Thoracic aorta (tissue), 2 donors: ENCODE measurements around the gene GNA12. TPM values are rescaled to one million over a fixed set of nuclear protein-coding genes. Genes with fewer than 3 reads are reported as not detected.

ENCODE experiments used
- ATAC-seq: fragments of 150-250 bp; one replicate; pipeline ENCODE4 v1.8.0; 2017; ENCODE audit warnings: low read depth; ENCODE audit not compliant: insufficient number of reproducible peaks, low FRiP score
- DNase-seq: peaks from one replicate; pipeline ENCODE4 v3.0.0-alpha.2; 2020; ENCODE audit warnings: low spot score
- H3K27ac ChIP-seq, 2 donors: fragments of 200-600 bp; sonication (generic); 1 replicate in 1 of 2; 2 replicates in 1 of 2; pipeline ENCODE4 v1.5.1; 2016; ENCODE audit warnings: mild to moderate bottlenecking in 2 of 2, moderate library complexity in 2 of 2
- H3K27me3 ChIP-seq: fragments of 200-600 bp; sonication (generic); replicated peaks from 2 replicates; pipeline ENCODE4 v1.6.0; 2016; ENCODE audit warnings: mild to moderate bottlenecking; ENCODE audit not compliant: insufficient read depth
- H3K36me3 ChIP-seq: fragments of 200-600 bp; sonication (generic); one replicate; pipeline ENCODE4 v1.5.1; 2016
- H3K4me1 ChIP-seq, 2 donors: fragments of 200-600 bp; sonication (generic); 1 replicate in 1 of 2; 2 replicates in 1 of 2; pipeline versions ENCODE4 v1.5.1 to v1.6.0; 2016; ENCODE audit warnings: low read depth in 2 of 2, mild to moderate bottlenecking in 1 of 2; ENCODE audit not compliant: control insufficient read depth in 1 of 2
- H3K4me3 ChIP-seq: fragments of 200-600 bp; sonication (generic); 2 replicates; pipeline ENCODE4 v1.5.1; 2016; ENCODE audit warnings: mild to moderate bottlenecking
- H3K9me3 ChIP-seq: fragments of 200-600 bp; sonication (generic); 2 replicates; pipeline ENCODE4 v1.5.1; 2016
- CTCF ChIP-seq: fragments of 200-600 bp; sonication (generic); IDR thresholded peaks from one replicate; pipeline ENCODE4 v1.5.1; 2019; ENCODE audit warnings: antibody characterized with exemption
- total RNA-seq, 2 donors: library from RNA; depleted of rRNA; stranded (reverse); fragments of >200 nt; gene quantifications; one replicate each; pipeline versions ENCODE4 v1.1.0 to v1.2.3, GENCODE V29; 2016

GNA12 gene
- total RNA-seq, 2 donors from 2014 or later: 27.6 to 48.8 TPM

- H3K4me1 ChIP-seq: peaks cover 7 to 14% of the 10 kb centered on the region in 2 donors
- no peaks in the 10 kb centered on the region for H3K27me3 ChIP-seq
- peak overlapping the region; percentile 52 for H3K4me3 ChIP-seq
- no peak for TF ChIP-seq CTCF
- peak overlapping the region in 1 of 2 donors; percentile 19 for H3K27ac ChIP-seq
- no peak for DNase-seq
- H3K36me3 ChIP-seq: peaks cover 3% of the 10 kb centered on the region
- no peaks in the 10 kb centered on the region for H3K9me3 ChIP-seq
- no peak for ATAC-seq
These were observed 127.2 kb downstream of the GNA12 start for GRCh38 chr7:2716906-2717292.

GRCh38 chr7:2716488-2716887, 127.6 kb downstream of the GNA12 start:
- DNase-seq (no peak), ATAC-seq (no peak)
- Histone ChIP-seq H3K27ac (no peak overlapping the region), H3K4me1 (peaks cover 7 to 14% of the 10 kb centered on the region in 2 donors), H3K9me3 (no peaks in the 10 kb centered on the region), H3K36me3 (peaks cover 3% of the 10 kb centered on the region), H3K4me3 (no peak overlapping the region), H3K27me3 (no peaks in the 10 kb centered on the region)
- no peak for TF ChIP-seq CTCF

GRCh38 chr7:2715341-2716231, 128.5 kb downstream of the GNA12 start:
- DNase-seq: no peak
- no peak for ATAC-seq
- H3K27ac ChIP-seq: no peak overlapping the region
- no peaks in the 10 kb centered on the region for H3K27me3 ChIP-seq
- H3K36me3 ChIP-seq: peaks cover 3% of the 10 kb centered on the region
- no peak overlapping the region for H3K4me3 ChIP-seq
- H3K9me3 ChIP-seq: no peaks in the 10 kb centered on the region
- no peak for TF ChIP-seq CTCF
- H3K4me1 ChIP-seq: peaks cover 7 to 14% of the 10 kb centered on the region in 2 donors

- Histone ChIP-seq H3K9me3 (no peaks in the 10 kb centered on the region), H3K4me1 (peaks cover 7 to 14% of the 10 kb centered on the region in 2 donors), H3K27ac (no peak overlapping the region), H3K27me3 (no peaks in the 10 kb centered on the region), H3K36me3 (peaks cover under 1% of the 10 kb centered on the region), H3K4me3 (no peak overlapping the region)
- no peak for TF ChIP-seq CTCF
- DNase-seq: no peak
- no peak for ATAC-seq
These were observed 129.5 kb downstream of the GNA12 start for GRCh38 chr7:2714636-2715035.

- no peaks in the 10 kb centered on the region for H3K36me3 ChIP-seq
- no peak overlapping the region for H3K27ac ChIP-seq
- no peak for TF ChIP-seq CTCF
- no peak for ATAC-seq
- H3K27me3 ChIP-seq: no peaks in the 10 kb centered on the region
- peaks cover 7 to 14% of the 10 kb centered on the region in 2 donors for H3K4me1 ChIP-seq
- no peaks in the 10 kb centered on the region for H3K9me3 ChIP-seq
- no peak for DNase-seq
- no peak overlapping the region for H3K4me3 ChIP-seq
These were observed 130.1 kb downstream of the GNA12 start for GRCh38 chr7:2713978-2714377.
